GM21515 (cell line): Measurements from ENCODE around the gene AARS1.
"Not testable (repeated sequence)": the region's sequence is repeated elsewhere in the genome, so short reads cannot be mapped to it uniquely, and the experiment has no call there.

Source experiments
- ATAC-seq: cut with Tn5 transposase; IDR thresholded peaks from one replicate; pipeline ENCODE4 v1.9.1; 2021; ENCODE audit not compliant: unreplicated experiment

AARS1 gene

DNA sequence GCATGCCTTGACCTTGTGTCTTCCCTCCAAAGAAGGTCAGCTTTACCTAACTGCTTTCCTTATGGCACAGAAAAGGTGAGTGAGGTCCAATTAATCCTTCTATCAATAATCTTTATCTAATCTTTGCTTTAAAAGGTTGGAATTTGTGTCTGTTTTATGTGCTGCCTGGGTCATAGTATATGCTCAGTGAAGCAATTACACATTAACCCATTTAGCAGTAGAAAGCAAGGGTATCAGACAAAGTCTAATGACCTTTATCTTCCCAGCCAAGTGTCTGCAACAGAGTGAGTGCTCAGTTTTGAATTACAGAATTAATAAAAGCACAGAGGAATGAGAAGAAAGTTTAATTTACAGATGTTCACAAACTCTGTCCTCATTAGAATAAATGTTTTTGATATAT lies 63.3 kb downstream of the AARS1 start:
- ATAC-seq, result not testable (repeated sequence)

DNA sequence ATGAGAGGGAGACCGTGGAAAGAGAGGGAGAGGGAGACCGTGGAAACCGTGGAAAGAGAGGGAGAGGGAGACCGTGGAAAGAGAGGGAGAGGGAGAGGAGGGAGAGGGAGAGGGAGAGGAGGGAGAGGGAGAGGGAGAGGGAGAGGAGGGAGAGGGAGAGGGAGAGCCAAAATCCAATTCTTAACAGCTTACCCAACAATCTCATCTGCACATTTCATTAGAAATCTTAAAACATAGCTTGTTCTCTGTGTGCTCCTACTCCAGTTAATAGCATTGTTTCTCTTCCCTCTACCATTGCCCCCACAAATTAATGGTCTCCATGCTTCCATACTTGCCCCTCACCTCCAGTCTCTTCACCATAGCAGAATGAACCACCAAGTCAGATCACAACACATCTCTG lies 63.9 kb downstream of the AARS1 start:
- not testable (repeated sequence) for ATAC-seq

GRCh38 chr16:70224645-70225044 lies 64.7 kb downstream of the AARS1 start:
- ATAC-seq, result not testable (repeated sequence)

DNA sequence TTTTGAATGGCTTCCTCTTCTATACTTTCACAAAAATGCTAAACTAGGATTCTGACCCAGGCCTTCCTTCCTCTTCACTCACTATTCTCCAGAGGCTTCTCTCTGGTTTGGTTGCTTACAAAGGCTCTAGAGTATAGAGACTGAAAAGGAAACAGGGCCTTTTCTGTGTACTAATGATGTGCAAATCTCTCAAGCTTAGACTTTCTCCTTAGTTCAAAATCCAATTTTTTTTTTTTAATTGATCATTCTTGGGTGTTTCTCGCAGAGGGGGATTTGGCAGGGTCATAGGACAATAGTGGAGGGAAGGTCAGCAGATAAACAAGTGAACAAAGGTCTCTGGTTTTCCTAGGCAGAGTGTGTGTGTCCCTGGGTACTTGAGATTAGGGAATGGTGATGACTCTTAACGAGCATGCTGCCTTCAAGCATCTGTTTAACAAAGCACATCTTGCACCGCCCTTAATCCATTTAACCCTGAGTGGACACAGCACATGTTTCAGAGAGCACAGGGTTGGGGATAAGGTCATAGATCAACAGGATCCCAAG lies 65.3 kb downstream of the AARS1 start:
- not testable (repeated sequence) for ATAC-seq

DNA sequence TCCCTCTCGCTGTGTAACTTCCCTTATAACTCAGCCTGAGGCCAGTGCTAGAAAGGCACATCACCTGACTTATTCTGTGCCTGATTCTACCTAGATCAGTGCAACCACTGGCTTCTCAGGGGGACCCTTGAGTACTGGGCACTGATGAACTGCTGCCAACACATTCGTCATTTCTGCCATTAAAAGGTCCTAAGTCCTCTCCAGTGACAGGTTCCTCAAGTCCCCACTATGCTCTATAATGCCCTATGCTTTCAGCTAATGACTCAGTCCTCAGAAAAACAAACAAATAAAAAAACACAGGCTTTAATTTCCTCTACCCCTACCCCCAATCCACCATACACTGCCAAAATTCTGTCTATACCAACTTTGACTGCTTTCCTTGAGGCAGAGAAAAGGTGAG lies 66.1 kb downstream of the AARS1 start:
- ATAC-seq, result not testable (repeated sequence)

- ATAC-seq, result not testable (repeated sequence)
Observed at GRCh38 chr16:70222574-70222973, 66.7 kb downstream of the AARS1 start.

DNA sequence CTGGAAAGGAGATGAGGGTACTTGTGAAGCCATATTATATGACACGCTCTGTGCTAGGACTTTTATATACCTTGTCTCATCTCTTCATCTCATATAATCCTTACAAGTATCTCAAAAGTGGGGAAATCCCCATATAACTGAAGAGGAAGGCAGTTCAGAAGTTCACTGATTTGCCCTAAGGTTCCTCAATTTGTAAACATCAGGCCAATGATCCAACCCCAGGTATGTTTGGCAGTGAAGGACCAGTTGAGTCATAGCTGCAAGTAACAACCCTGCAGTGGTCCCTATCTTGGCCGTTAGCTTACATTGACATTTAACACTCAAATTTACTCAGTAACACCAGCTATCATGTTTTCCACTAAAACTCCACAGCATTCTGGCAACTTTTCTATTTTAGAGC lies 70.7 kb downstream of the AARS1 start:
- ATAC-seq, result not testable (repeated sequence)

DNA sequence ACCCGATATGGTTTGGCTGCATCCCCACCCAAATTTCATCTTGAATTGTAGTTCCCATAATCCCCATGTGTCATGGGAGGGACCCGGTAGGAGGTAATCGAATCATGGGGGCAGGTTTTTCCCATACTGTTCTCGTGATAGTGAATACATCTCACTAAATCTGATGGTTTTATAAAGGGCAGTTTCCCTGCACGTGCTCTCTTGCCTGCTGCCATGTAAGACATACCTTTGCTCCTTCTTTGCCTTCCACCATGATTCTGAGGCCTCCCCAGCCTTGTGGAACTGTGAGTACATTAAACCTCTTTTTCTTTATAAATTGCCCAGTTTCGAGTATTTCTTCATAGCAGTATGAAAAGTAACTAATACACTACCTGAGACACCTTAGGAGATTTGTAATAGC lies 82.9 kb downstream of the AARS1 start:
- not testable (repeated sequence) for ATAC-seq

DNA sequence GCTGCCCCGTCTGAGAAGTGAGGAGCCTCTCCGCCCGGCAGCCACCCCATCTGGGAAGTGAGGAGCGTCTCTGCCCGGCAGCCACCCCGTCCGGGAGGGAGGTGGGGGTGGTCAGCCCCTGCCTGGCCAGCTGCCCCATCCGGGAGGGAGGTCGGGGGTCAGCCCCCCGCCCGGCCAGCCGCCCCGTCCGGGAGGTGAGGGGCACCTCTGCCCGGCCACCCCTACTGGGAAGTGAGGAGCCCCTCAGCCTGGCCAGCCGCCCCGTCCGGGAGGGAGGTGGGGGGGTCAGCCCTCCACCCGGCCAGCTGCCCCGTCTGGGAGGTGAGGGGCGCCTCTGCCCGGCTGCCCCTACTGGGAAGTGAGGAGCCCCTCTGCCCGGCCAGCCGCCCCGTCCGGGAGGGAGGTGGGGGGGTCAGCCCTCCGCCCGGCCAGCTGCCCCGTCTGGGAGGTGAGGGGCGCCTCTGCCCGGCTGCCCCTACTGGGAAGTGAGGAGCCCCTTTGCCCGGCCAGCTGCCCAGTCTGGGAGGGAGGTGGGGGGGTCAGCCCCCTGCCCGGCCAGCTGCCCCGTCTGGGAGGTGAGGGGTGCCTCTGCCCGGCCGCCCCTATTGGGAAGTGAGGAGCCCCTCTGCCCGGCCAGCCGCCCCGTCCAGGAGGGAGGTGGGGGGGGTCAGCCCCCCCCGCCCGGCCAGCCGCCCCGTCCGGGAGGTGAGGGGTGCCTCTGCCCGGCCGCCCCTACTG lies 84.5 kb downstream of the AARS1 start:
- ATAC-seq, result not testable (repeated sequence)

DNA sequence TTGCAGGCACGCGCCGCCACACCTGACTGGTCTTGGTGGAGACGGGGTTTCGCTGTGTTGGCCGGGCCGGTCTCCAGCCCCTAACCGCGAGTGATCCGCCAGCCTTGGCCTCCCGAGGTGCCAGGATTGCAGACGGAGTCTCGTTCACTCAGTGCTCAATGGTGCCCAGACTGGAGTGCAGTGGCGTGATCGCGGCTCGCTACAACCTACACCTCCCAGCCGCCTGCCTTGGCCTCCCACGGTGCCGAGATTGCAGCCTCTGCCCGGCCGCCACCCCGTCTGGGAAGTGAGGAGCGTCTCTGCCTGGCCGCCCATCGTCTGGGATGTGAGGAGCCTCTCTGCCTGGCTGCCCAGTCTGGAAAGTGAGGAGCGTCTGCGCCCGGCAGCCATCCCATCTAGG lies 85.3 kb downstream of the AARS1 start:
- ATAC-seq, result not testable (repeated sequence)

DNA sequence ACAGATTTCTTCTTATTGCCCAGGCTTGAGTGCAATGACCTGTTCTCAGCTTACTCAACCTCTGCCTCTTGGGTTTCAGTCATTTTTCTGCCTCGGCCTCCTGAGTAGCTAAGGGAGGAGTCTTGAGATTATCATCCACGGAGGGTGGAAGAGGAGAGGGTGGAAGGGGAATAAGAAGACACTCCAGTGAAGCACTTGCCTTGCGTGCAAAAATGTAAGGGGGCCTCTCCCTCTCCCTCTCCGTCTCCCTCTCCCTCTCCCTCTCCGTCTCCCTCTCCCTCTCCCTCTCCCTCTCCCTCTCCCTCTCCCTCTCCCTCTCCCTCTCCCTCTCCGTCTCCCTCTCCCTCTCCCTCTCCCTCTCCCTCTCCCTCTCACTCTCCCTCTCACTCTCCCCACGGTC lies 85.8 kb downstream of the AARS1 start:
- ATAC-seq, result not testable (repeated sequence)
